Measurements from ENCODE around the gene TEX2. TPM values are rescaled to one million over a fixed set of nuclear protein-coding genes. Genes with fewer than 3 reads are reported as not detected.

Gene TEX2
- total and polyA plus RNA-seq, 2 donors (not counting 1 experiment from before 2014, with no cell fraction given): 4.0 to 7.6 TPM

DNA sequence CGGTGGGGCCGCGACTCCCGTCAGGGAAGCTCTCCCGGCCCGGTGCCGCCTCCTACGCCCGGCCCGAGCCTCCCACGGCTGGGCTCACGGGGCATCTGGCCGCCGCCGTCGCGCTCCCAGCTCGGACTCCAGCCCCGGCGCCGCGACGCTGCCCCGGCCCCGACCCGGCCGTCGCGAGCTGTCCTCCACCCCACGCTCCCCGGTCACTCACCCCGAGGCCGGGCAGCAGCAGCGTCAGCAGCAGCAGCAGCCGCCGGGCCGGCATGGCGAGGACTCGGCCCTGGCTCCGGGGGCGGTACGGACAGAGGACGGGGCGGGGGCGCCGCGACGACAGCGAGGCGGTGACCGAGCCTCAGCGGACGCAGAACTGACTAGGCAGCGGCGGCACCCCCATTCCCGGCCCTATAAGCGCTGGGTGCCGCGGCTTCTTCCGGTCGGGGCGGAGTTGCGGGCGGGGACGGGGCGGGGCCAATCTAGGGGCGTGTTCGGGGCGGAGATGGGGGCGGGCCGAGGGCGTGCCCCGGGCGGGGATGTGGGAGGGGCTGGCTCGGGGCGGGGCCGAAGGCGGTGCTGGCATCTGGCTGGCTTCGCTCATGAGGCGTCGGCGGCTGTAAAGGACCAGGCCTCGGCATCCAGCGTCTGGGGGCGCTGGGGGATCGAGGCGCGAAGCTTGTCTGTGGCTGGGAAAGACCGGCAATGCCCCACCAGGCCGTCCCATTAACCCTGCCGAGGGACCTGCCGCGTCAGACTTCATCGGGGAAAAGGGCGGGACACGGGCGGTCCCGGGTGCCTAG, 133.1 kb downstream of the TEX2 start, which contains the start of gene ERN1:
TSS of gene ERN1 (minus strand) at position 380 of the 794 bp plus-strand sequence. CDS start at position 265, 115 bp downstream.
- Histone ChIP-seq H3K9ac (ENCODE audit: low read length) (peak within 1 kb of the TSS; percentile 81), H2AFZ (ENCODE audit: insufficient read depth, low read depth, low read length, poor library complexity, severe bottlenecking) (peak within 1 kb of the TSS; percentile 96), H3K4me2 (replicated peaks; ENCODE audit: low read depth, low read length, poor library complexity, severe bottlenecking) (peak within 1 kb of the TSS; percentile 95), H3K79me2 (ENCODE audit: control insufficient read depth, insufficient read depth, low read length) (peaks cover 24% of the 10 kb centered on the region), H3K36me3 (replicated peaks in 1 of 2; ENCODE audit: control extremely low read depth in 1 of 2, control insufficient read depth in 1 of 2, extremely low read depth in 1 of 2, insufficient read depth in 2 of 2, low read length in 1 of 2) (no peaks in the 10 kb centered on the region), H4K20me1 (ENCODE audit: control insufficient read depth, insufficient read depth, low read length, poor library complexity, severe bottlenecking) (no peaks in the 10 kb centered on the region), H3K9me3 (ENCODE audit: control extremely low read depth in 1 of 3, control insufficient read depth in 2 of 3, insufficient read depth in 1 of 3, low read length in 2 of 3) (no peaks in the 10 kb centered on the region), H3K4me3 (ENCODE audit: control extremely low read depth in 1 of 5, extremely low read depth in 1 of 5, insufficient read depth in 1 of 5, low read depth in 2 of 5, low read length in 4 of 5) (peak within 1 kb of the TSS; percentile 32 to 80 (median 66)), H3K27me3 (replicated peaks in 1 of 4; ENCODE audit: control extremely low read depth in 1 of 4, control insufficient read depth in 3 of 4, insufficient read depth in 4 of 4, low read length in 3 of 4) (no peaks in the 10 kb centered on the region), H3K27ac (ENCODE audit: low read length in 2 of 2) (peak within 1 kb of the TSS; percentile 72 to 76), H3K4me1 (ENCODE audit: control insufficient read depth in 2 of 2, insufficient read depth in 2 of 2, low read length in 2 of 2) (peaks cover 13 to 23% of the 10 kb centered on the region in 2 donors)
- H3K27me3 Mint-ChIP-seq: no peaks in the 10 kb centered on the region
- H3K4me1 Mint-ChIP-seq: peaks cover 21% of the 10 kb centered on the region
- no peaks in the 10 kb centered on the region for H3K9me3 Mint-ChIP-seq (ENCODE audit: insufficient read depth)
- peak; percentile 92 for DNase-seq
- H3K4me3 Mint-ChIP-seq: peak within 1 kb of the TSS; percentile 89
- ChIA-PET CTCF (interaction anchor here (0.7 to 16.3 kb wide), 11 partner anchors 16 to 295 kb away, joined by 3 to 655 read pairs (median 7); partner anchors contain the start of genes CSHL1 and ICAM2), POLR2A (interaction anchor here (0.7 to 3.7 kb wide), 6 partner anchors 11 to 208 kb away, joined by 3 to 22 read pairs (median 5); partner anchors contain the start of gene ICAM2)
- WGBS (ENCODE audit: insufficient coverage): under 1% methylated on average over 98 of the region's 98 CpGs
- ATAC-seq (ENCODE audit: low read depth): peak; percentile 87
- intact Hi-C loops (cut with micrococcal nuclease): loop anchor here (1.0 to 5.0 kb wide), 8 partner anchors 15 to 303 kb away; partner anchors contain the start of genes FTSJ3, ICAM2, PSMC5 and TEX2
- TF ChIP-seq, protein P1, sequence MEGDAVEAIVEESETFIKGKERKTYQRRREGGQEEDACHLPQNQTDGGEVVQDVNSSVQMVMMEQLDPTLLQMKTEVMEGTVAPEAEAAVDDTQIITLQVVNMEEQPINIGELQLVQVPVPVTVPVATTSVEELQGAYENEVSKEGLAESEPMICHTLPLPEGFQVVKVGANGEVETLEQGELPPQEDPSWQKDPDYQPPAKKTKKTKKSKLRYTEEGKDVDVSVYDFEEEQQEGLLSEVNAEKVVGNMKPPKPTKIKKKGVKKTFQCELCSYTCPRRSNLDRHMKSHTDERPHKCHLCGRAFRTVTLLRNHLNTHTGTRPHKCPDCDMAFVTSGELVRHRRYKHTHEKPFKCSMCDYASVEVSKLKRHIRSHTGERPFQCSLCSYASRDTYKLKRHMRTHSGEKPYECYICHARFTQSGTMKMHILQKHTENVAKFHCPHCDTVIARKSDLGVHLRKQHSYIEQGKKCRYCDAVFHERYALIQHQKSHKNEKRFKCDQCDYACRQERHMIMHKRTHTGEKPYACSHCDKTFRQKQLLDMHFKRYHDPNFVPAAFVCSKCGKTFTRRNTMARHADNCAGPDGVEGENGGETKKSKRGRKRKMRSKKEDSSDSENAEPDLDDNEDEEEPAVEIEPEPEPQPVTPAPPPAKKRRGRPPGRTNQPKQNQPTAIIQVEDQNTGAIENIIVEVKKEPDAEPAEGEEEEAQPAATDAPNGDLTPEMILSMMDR (IDR thresholded peaks at IDR 0.05): no peak
- TF ChIP-seq EZH2 (IDR thresholded peaks at IDR 0.05; ENCODE audit: borderline replicate concordance, insufficient read depth, low read depth, low read length, poor library complexity, severe bottlenecking): no peak
- peak within 1 kb of the TSS; percentile 89 for H3K27ac Mint-ChIP-seq

DNA sequence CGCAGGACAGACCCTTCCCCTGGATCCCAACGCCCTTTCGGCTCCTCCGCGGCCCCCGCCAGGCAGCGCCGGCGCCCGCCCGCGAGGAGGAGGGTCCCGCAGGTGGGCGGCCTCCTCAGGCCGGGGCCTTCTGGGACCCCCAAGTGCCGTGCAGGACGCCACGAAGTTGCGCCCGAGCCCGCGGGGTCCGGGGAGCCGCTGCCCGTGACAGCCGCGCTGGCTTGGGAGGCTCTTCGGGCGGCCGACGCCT, 133.6 kb downstream of the TEX2 start:
- Histone ChIP-seq H3K9me3 (ENCODE audit: control extremely low read depth in 1 of 3, control insufficient read depth in 2 of 3, insufficient read depth in 1 of 3, low read length in 2 of 3) (no peaks in the 10 kb centered on the region), H3K36me3 (replicated peaks in 1 of 2; ENCODE audit: control extremely low read depth in 1 of 2, control insufficient read depth in 1 of 2, extremely low read depth in 1 of 2, insufficient read depth in 2 of 2, low read length in 1 of 2) (no peaks in the 10 kb centered on the region), H3K4me1 (ENCODE audit: control insufficient read depth in 2 of 2, insufficient read depth in 2 of 2, low read length in 2 of 2) (peaks cover 13 to 23% of the 10 kb centered on the region in 2 donors), H3K4me3 (ENCODE audit: control extremely low read depth in 1 of 5, extremely low read depth in 1 of 5, insufficient read depth in 1 of 5, low read depth in 2 of 5, low read length in 4 of 5) (peak overlapping the region; percentile 32 to 80 (median 66)), H3K79me2 (ENCODE audit: control insufficient read depth, insufficient read depth, low read length) (peaks cover 24% of the 10 kb centered on the region), H4K20me1 (ENCODE audit: control insufficient read depth, insufficient read depth, low read length, poor library complexity, severe bottlenecking) (no peaks in the 10 kb centered on the region), H3K9ac (ENCODE audit: low read length) (peak overlapping the region; percentile 81), H3K4me2 (replicated peaks; ENCODE audit: low read depth, low read length, poor library complexity, severe bottlenecking) (peak overlapping the region; percentile 95), H3K27ac (ENCODE audit: low read length in 2 of 2) (peak overlapping the region in 1 of 2 donors; percentile 76), H3K27me3 (replicated peaks in 1 of 4; ENCODE audit: control extremely low read depth in 1 of 4, control insufficient read depth in 3 of 4, insufficient read depth in 4 of 4, low read length in 3 of 4) (no peaks in the 10 kb centered on the region), H2AFZ (ENCODE audit: insufficient read depth, low read depth, low read length, poor library complexity, severe bottlenecking) (peak overlapping the region; percentile 96)
- ChIA-PET CTCF (interaction anchor here (0.8 to 16.3 kb wide), 6 partner anchors 100 to 295 kb away, joined by 3 to 655 read pairs (median 61); partner anchors contain the start of genes CSHL1 and ICAM2), POLR2A (interaction anchor here (0.7 to 3.7 kb wide), 6 partner anchors 10 to 208 kb away, joined by 3 to 22 read pairs (median 5); partner anchors contain the start of gene ICAM2)
- Mint-ChIP-seq H3K4me1 (peaks cover 21% of the 10 kb centered on the region), H3K4me3 (peak overlapping the region; percentile 89), H3K27me3 (no peaks in the 10 kb centered on the region), H3K9me3 (ENCODE audit: insufficient read depth) (no peaks in the 10 kb centered on the region), H3K27ac (no peak overlapping the region)
- 2% methylated on average over 31 of the region's 31 CpGs for WGBS (ENCODE audit: insufficient coverage)
- TF ChIP-seq EZH2 (IDR thresholded peaks at IDR 0.05; ENCODE audit: borderline replicate concordance, insufficient read depth, low read depth, low read length, poor library complexity, severe bottlenecking): no peak
- TF ChIP-seq, protein P1 (IDR thresholded peaks at IDR 0.05): no peak
- ATAC-seq (ENCODE audit: low read depth) (no peak), DNase-seq (no peak)
- intact Hi-C loops (cut with micrococcal nuclease): no loop called here
